ENCODE data around the gene RERGL. TPM values are rescaled to one million over a fixed set of nuclear protein-coding genes. Genes with fewer than 3 reads are reported as not detected.

The RERGL gene
- not detected for total RNA-seq

GRCh38 chr12:18090093-18090492 is at the start of gene RERGL:
RERGL (minus strand) TSS chr12:18090193; CDS start chr12:18090140, 53 bp downstream.
- no peak within 1 kb of the TSS for H3K4me3 ChIP-seq (ENCODE audit: low read length)

GRCh38 chr12:18139254-18139653 is 49.3 kb upstream of the RERGL start:
- no peaks in the 10 kb centered on the region for H3K9me3 ChIP-seq (ENCODE audit: low read depth, low read length)
- no peaks in the 10 kb centered on the region for H3K4me1 ChIP-seq (ENCODE audit: insufficient read depth, low read length)
- no peaks in the 10 kb centered on the region for H3K27me3 ChIP-seq (ENCODE audit: insufficient read depth, low read length)
- no peak overlapping the region for H3K4me3 ChIP-seq (ENCODE audit: low read length)

More at GRCh38 chr12:18090093-18090492, at the start of gene RERGL:
- no peaks in the 10 kb centered on the region for H3K9me3 ChIP-seq (ENCODE audit: low read depth, low read length)
- H3K4me1 ChIP-seq (ENCODE audit: insufficient read depth, low read length): no peaks in the 10 kb centered on the region
- no peaks in the 10 kb centered on the region for H3K27me3 ChIP-seq (ENCODE audit: insufficient read depth, low read length)

- Histone ChIP-seq H3K9me3 (ENCODE audit: low read depth, low read length) (no peaks in the 10 kb centered on the region), H3K27me3 (ENCODE audit: insufficient read depth, low read length) (no peaks in the 10 kb centered on the region), H3K4me1 (ENCODE audit: insufficient read depth, low read length) (no peaks in the 10 kb centered on the region), H3K4me3 (ENCODE audit: low read length) (no peak overlapping the region)
Measured at GRCh38 chr12:18135509-18135908, 45.5 kb upstream of the RERGL start.

GRCh38 chr12:18135086-18135485 is 45.1 kb upstream of the RERGL start:
- Histone ChIP-seq H3K9me3 (ENCODE audit: low read depth, low read length) (no peaks in the 10 kb centered on the region), H3K4me1 (ENCODE audit: insufficient read depth, low read length) (no peaks in the 10 kb centered on the region), H3K27me3 (ENCODE audit: insufficient read depth, low read length) (no peaks in the 10 kb centered on the region), H3K4me3 (ENCODE audit: low read length) (no peak overlapping the region)

- no peaks in the 10 kb centered on the region for H3K27me3 ChIP-seq (ENCODE audit: insufficient read depth, low read length)
- no peak overlapping the region for H3K4me3 ChIP-seq (ENCODE audit: low read length)
- peaks cover under 1% of the 10 kb centered on the region for H3K9me3 ChIP-seq (ENCODE audit: low read depth, low read length)
- no peaks in the 10 kb centered on the region for H3K4me1 ChIP-seq (ENCODE audit: insufficient read depth, low read length)
Measured at GRCh38 chr12:18130851-18131250, 40.9 kb upstream of the RERGL start.

- H3K27me3 ChIP-seq (ENCODE audit: insufficient read depth, low read length): no peaks in the 10 kb centered on the region
- no peak overlapping the region for H3K4me3 ChIP-seq (ENCODE audit: low read length)
- no peaks in the 10 kb centered on the region for H3K4me1 ChIP-seq (ENCODE audit: insufficient read depth, low read length)
- peaks cover 10% of the 10 kb centered on the region for H3K9me3 ChIP-seq (ENCODE audit: low read depth, low read length)
Measured at GRCh38 chr12:18123707-18124106, 33.7 kb upstream of the RERGL start.

GRCh38 chr12:18120899-18121298 is 30.9 kb upstream of the RERGL start:
- no peak overlapping the region for H3K4me3 ChIP-seq (ENCODE audit: low read length)
- peaks cover 10% of the 10 kb centered on the region for H3K9me3 ChIP-seq (ENCODE audit: low read depth, low read length)
- no peaks in the 10 kb centered on the region for H3K27me3 ChIP-seq (ENCODE audit: insufficient read depth, low read length)
- no peaks in the 10 kb centered on the region for H3K4me1 ChIP-seq (ENCODE audit: insufficient read depth, low read length)

GRCh38 chr12:18108611-18109010 is 18.6 kb upstream of the RERGL start:
- Histone ChIP-seq H3K4me3 (ENCODE audit: low read length) (no peak overlapping the region), H3K9me3 (ENCODE audit: low read depth, low read length) (no peaks in the 10 kb centered on the region), H3K4me1 (ENCODE audit: insufficient read depth, low read length) (no peaks in the 10 kb centered on the region), H3K27me3 (ENCODE audit: insufficient read depth, low read length) (no peaks in the 10 kb centered on the region)

- Histone ChIP-seq H3K9me3 (ENCODE audit: low read depth, low read length) (peaks cover 5% of the 10 kb centered on the region), H3K4me3 (ENCODE audit: low read length) (no peak overlapping the region), H3K27me3 (ENCODE audit: insufficient read depth, low read length) (no peaks in the 10 kb centered on the region), H3K4me1 (ENCODE audit: insufficient read depth, low read length) (no peaks in the 10 kb centered on the region)
Measured at GRCh38 chr12:18103624-18104023, 13.6 kb upstream of the RERGL start.

- Histone ChIP-seq H3K4me1 (ENCODE audit: insufficient read depth, low read length) (no peaks in the 10 kb centered on the region), H3K9me3 (ENCODE audit: low read depth, low read length) (peaks cover 14% of the 10 kb centered on the region), H3K27me3 (ENCODE audit: insufficient read depth, low read length) (no peaks in the 10 kb centered on the region), H3K4me3 (ENCODE audit: low read length) (no peak overlapping the region)
Measured at GRCh38 chr12:18101043-18101442, 11.1 kb upstream of the RERGL start.

- H3K4me3 ChIP-seq (ENCODE audit: low read length): no peak overlapping the region
- H3K4me1 ChIP-seq (ENCODE audit: insufficient read depth, low read length): no peaks in the 10 kb centered on the region
- H3K9me3 ChIP-seq (ENCODE audit: low read depth, low read length): no peaks in the 10 kb centered on the region
- H3K27me3 ChIP-seq (ENCODE audit: insufficient read depth, low read length): no peaks in the 10 kb centered on the region
Measured at GRCh38 chr12:18084080-18084479, 5.9 kb downstream of the RERGL start.

GRCh38 chr12:18079541-18080246 is 10.3 kb downstream of the RERGL start:
- no peaks in the 10 kb centered on the region for H3K4me1 ChIP-seq (ENCODE audit: insufficient read depth, low read length)
- no peaks in the 10 kb centered on the region for H3K27me3 ChIP-seq (ENCODE audit: insufficient read depth, low read length)
- H3K9me3 ChIP-seq (ENCODE audit: low read depth, low read length): no peaks in the 10 kb centered on the region
- H3K4me3 ChIP-seq (ENCODE audit: low read length): no peak overlapping the region

- Histone ChIP-seq H3K4me1 (ENCODE audit: insufficient read depth, low read length) (no peaks in the 10 kb centered on the region), H3K4me3 (ENCODE audit: low read length) (no peak overlapping the region), H3K27me3 (ENCODE audit: insufficient read depth, low read length) (no peaks in the 10 kb centered on the region)
Measured at GRCh38 chr12:18074001-18074400, 16.0 kb downstream of the RERGL start.

GRCh38 chr12:18072723-18073122 is 17.3 kb downstream of the RERGL start:
- no peaks in the 10 kb centered on the region for H3K4me1 ChIP-seq (ENCODE audit: insufficient read depth, low read length)
- no peaks in the 10 kb centered on the region for H3K27me3 ChIP-seq (ENCODE audit: insufficient read depth, low read length)
- H3K9me3 ChIP-seq (ENCODE audit: low read depth, low read length): no peaks in the 10 kb centered on the region
- no peak overlapping the region for H3K4me3 ChIP-seq (ENCODE audit: low read length)

More at GRCh38 chr12:18074001-18074400, 16.0 kb downstream of the RERGL start:
- no peaks in the 10 kb centered on the region for H3K9me3 ChIP-seq (ENCODE audit: low read depth, low read length)

- Histone ChIP-seq H3K27me3 (ENCODE audit: insufficient read depth, low read length) (no peaks in the 10 kb centered on the region), H3K9me3 (ENCODE audit: low read depth, low read length) (no peaks in the 10 kb centered on the region), H3K4me1 (ENCODE audit: insufficient read depth, low read length) (no peaks in the 10 kb centered on the region), H3K4me3 (ENCODE audit: low read length) (no peak overlapping the region)
Measured at GRCh38 chr12:18071336-18071735, 18.7 kb downstream of the RERGL start.

- H3K4me3 ChIP-seq (ENCODE audit: low read length): no peak overlapping the region
- H3K9me3 ChIP-seq (ENCODE audit: low read depth, low read length): peaks cover 8% of the 10 kb centered on the region
- no peaks in the 10 kb centered on the region for H3K4me1 ChIP-seq (ENCODE audit: insufficient read depth, low read length)
Measured at GRCh38 chr12:18068355-18068754, 21.6 kb downstream of the RERGL start.

More at GRCh38 chr12:18068355-18068754, 21.6 kb downstream of the RERGL start:
- no peaks in the 10 kb centered on the region for H3K27me3 ChIP-seq (ENCODE audit: insufficient read depth, low read length)

Measured in mononuclear cell (primary cell).